ENCODE measurements around the gene CLDN22. TPM values are rescaled to one million over a fixed set of nuclear protein-coding genes. Genes with fewer than 3 reads are reported as not detected.

CLDN22 gene
- total and polyA plus RNA-seq, 9 of the 15 experiments (the other 6 are each of a cell fraction or from before 2014, with no cell fraction given), result 0.21 TPM; not detected in 8

- Histone ChIP-seq H3K27me3 (ENCODE audit: control insufficient read depth in 2 of 2, insufficient read depth in 2 of 2, low read length in 2 of 2) (no peaks in the 10 kb centered on the region), H4K20me1 (replicated peaks; ENCODE audit: control insufficient read depth, insufficient read depth, low read length) (no peaks in the 10 kb centered on the region), H2AFZ (ENCODE audit: low read depth, low read length) (no peak overlapping the region), H3K36me3 (ENCODE audit: control insufficient read depth, insufficient read depth, low read length) (peaks cover 50% of the 10 kb centered on the region; the same call in 2 of the 3 replicates), H3K4me2 (ENCODE audit: insufficient read depth, low read length) (no peak overlapping the region), H3K9me3 (replicated peaks; ENCODE audit: control insufficient read depth, insufficient read depth, low read depth, low read length) (no peaks in the 10 kb centered on the region), H3K79me2 (ENCODE audit: control insufficient read depth, insufficient read depth, low read length) (no peaks in the 10 kb centered on the region), H3K4me3 (no peak overlapping the region), H3K4me1 (replicated peaks in 1 of 2; ENCODE audit: control insufficient read depth in 2 of 2, insufficient read depth in 2 of 2, low read length in 2 of 2) (no peaks in the 10 kb centered on the region), H3K27ac (ENCODE audit: extremely low read depth, low read depth, low read length) (no peak overlapping the region), H3K9ac (ENCODE audit: insufficient read depth in 1 of 2, low read depth in 2 of 2, low read length in 2 of 2) (no peak overlapping the region), H3K9me1 (ENCODE audit: control insufficient read depth, insufficient read depth, low read length) (no peaks in the 10 kb centered on the region)
- no peak for FAIRE-seq
- ATAC-seq, result no peak
- no peak for DNase-seq (ENCODE audit: extremely low read depth in 1 of 4, low spot score in 3 of 4)
- WGBS (ENCODE audit: insufficient coverage, low coverage, missing lambda C conversion rate), result 72% methylated on average over 9 of the region's 9 CpGs
- in situ Hi-C loops (cut with MboI) (loop anchor here (25.0 kb wide), 1 partner anchor 806 kb away; no protein-coding TSS in a partner anchor), intact Hi-C loops (cut with micrococcal nuclease) (loop anchor here (10.0 kb wide), 1 partner anchor 464 kb away; no protein-coding TSS in a partner anchor)
- CTCF ChIA-PET (ENCODE audit: low intra/inter-chr PET ratio), result no interaction called here
- POLR2A ChIA-PET, result no interaction called here
- no TSS peak for BruUV-seq (replicated peaks)
- TF ChIP-seq PCBP2 (IDR thresholded peaks at IDR 0.05; ENCODE audit: low read depth, low read length, poor library complexity, severe bottlenecking) (no peak), POLR2B (IDR thresholded peaks at IDR 0.05; ENCODE audit: low read depth, partially characterized antibody) (no peak), SREBF2 (CRISPR knock-in tag; IDR thresholded peaks at IDR 0.05) (no peak), BRF2 (IDR thresholded peaks at IDR 0.05; ENCODE audit: borderline replicate concordance, insufficient read depth, insufficient read length) (no peak), PHB2 (IDR thresholded peaks at IDR 0.05; ENCODE audit: low read depth) (no peak), CBFA2T3 (IDR thresholded peaks at IDR 0.05) (no peak), MTA2 (IDR thresholded peaks at IDR 0.05; ENCODE audit: low read depth) (no peak), POLR3G (IDR thresholded peaks at IDR 0.05; ENCODE audit: extremely low read depth, insufficient read length, insufficient replicate concordance) (no peak), ZBTB1 (CRISPR knock-in tag; IDR thresholded peaks at IDR 0.05; ENCODE audit: borderline replicate concordance, low read depth) (no peak), NFRKB (IDR thresholded peaks at IDR 0.05; ENCODE audit: low read depth) (no peak), MCM5 (IDR thresholded peaks at IDR 0.05; ENCODE audit: low read depth) (no peak), ZBTB7A (IDR thresholded peaks at IDR 0.05; ENCODE audit: borderline replicate concordance, control insufficient read depth, low read depth, low read length) (no peak), THRB (CRISPR knock-in tag; conservative IDR thresholded peaks at IDR 0.05) (no peak), IRF2 (CRISPR knock-in tag; IDR thresholded peaks at IDR 0.05) (no peak), PCBP1 (IDR thresholded peaks at IDR 0.05; ENCODE audit: low read depth, low read length, poor library complexity, severe bottlenecking) (no peak), ZNF511 (CRISPR knock-in tag; IDR thresholded peaks at IDR 0.05) (no peak), GATAD2B (IDR thresholded peaks at IDR 0.05; ENCODE audit: borderline replicate concordance) (no peak)
- TF ChIP-seq, protein P1, sequence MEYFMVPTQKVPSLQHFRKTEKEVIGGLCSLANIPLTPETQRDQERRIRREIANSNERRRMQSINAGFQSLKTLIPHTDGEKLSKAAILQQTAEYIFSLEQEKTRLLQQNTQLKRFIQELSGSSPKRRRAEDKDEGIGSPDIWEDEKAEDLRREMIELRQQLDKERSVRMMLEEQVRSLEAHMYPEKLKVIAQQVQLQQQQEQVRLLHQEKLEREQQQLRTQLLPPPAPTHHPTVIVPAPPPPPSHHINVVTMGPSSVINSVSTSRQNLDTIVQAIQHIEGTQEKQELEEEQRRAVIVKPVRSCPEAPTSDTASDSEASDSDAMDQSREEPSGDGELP (CRISPR knock-in tag; IDR thresholded peaks at IDR 0.05; ENCODE audit: borderline replicate concordance), result no peak
- TF ChIP-seq, protein P2, sequence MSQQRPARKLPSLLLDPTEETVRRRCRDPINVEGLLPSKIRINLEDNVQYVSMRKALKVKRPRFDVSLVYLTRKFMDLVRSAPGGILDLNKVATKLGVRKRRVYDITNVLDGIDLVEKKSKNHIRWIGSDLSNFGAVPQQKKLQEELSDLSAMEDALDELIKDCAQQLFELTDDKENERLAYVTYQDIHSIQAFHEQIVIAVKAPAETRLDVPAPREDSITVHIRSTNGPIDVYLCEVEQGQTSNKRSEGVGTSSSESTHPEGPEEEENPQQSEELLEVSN (IDR thresholded peaks at IDR 0.05; ENCODE audit: borderline replicate concordance in 1 of 2, extremely low read depth in 1 of 2, insufficient read depth in 1 of 2, insufficient read length in 1 of 2, low read depth in 1 of 2, low read length in 1 of 2, poor library complexity in 1 of 2, severe bottlenecking in 1 of 2), result no peak
Measured at GRCh38 chr4:183268556-183268955, 51.5 kb downstream of the CLDN22 start.

Data from K562 (cell line).